Left ventricle myocardium inferior (tissue), 1 donor: ENCODE results near the gene SLC5A12. TPM values are rescaled to one million over a fixed set of nuclear protein-coding genes. Genes with fewer than 3 reads are reported as not detected.

Experiments used
- DNase-seq: peaks from one replicate; pipeline ENCODE4 v3.0.0-alpha.2; 2020
- H3K27ac ChIP-seq: fragments of 200-600 bp; replicated peaks from 2 replicates; pipeline ENCODE4 v1.8.0; 2021
- H3K27me3 ChIP-seq: fragments of 200-600 bp; 2 replicates; pipeline ENCODE4 v1.8.0; 2021; ENCODE audit warnings: low read depth
- H3K36me3 ChIP-seq: fragments of 200-600 bp; 2 replicates; pipeline ENCODE4 v1.8.0; 2021
- H3K4me1 ChIP-seq: fragments of 200-600 bp; 2 replicates; pipeline ENCODE4 v1.8.0; 2021
- H3K4me3 ChIP-seq: fragments of 200-600 bp; 2 replicates; pipeline ENCODE4 v1.8.0; 2021; ENCODE audit warnings: mild to moderate bottlenecking, moderate library complexity
- H3K9me3 ChIP-seq: fragments of 200-600 bp; replicated peaks from 2 replicates; pipeline ENCODE4 v1.8.0; 2021
- intact Hi-C: fragments of 100-400 bp; cut with micrococcal nuclease; formaldehyde crosslinking; loops from one replicate; pipeline ENCODE4 v1.11.0; 2022
- total RNA-seq: library from RNA; stranded (reverse); fragmentation: NEBNext Ultra II Directional; extraction: Animal tissue kit (Norgen Biotek cat#: 25700); gene quantifications from one replicate; pipeline ENCODE4 v1.2.1, GENCODE V29; 2021
- TF ChIP-seq, protein P1 (sequence below): fragments of 200-600 bp; IDR thresholded peaks from 2 replicates; pipeline ENCODE4 v1.8.0; 2021; ENCODE audit warnings: antibody characterized with exemption, mild to moderate bottlenecking, borderline replicate concordance
- donor health status: DM: no; HTN: yes; CAD: no; lungs with severe emphysema.

The SLC5A12 gene
- total RNA-seq, 1 donor from 2014 or later, result not detected

- no peak overlapping the region for H3K4me3 ChIP-seq
- DNase-seq, result no peak
- no peak overlapping the region for H3K27ac ChIP-seq
- no peaks in the 10 kb centered on the region for H3K36me3 ChIP-seq
- no peaks in the 10 kb centered on the region for H3K27me3 ChIP-seq
- no peaks in the 10 kb centered on the region for H3K4me1 ChIP-seq
- TF ChIP-seq, protein P1, sequence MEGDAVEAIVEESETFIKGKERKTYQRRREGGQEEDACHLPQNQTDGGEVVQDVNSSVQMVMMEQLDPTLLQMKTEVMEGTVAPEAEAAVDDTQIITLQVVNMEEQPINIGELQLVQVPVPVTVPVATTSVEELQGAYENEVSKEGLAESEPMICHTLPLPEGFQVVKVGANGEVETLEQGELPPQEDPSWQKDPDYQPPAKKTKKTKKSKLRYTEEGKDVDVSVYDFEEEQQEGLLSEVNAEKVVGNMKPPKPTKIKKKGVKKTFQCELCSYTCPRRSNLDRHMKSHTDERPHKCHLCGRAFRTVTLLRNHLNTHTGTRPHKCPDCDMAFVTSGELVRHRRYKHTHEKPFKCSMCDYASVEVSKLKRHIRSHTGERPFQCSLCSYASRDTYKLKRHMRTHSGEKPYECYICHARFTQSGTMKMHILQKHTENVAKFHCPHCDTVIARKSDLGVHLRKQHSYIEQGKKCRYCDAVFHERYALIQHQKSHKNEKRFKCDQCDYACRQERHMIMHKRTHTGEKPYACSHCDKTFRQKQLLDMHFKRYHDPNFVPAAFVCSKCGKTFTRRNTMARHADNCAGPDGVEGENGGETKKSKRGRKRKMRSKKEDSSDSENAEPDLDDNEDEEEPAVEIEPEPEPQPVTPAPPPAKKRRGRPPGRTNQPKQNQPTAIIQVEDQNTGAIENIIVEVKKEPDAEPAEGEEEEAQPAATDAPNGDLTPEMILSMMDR, result no peak
- intact Hi-C loops, result loop anchor here (5.0 kb wide), 1 partner anchor 412 kb away; no protein-coding TSS in a partner anchor
- H3K9me3 ChIP-seq, result no peaks in the 10 kb centered on the region
Measured at GRCh38 chr11:26749927-26750326, 28.1 kb upstream of the SLC5A12 start.

DNA sequence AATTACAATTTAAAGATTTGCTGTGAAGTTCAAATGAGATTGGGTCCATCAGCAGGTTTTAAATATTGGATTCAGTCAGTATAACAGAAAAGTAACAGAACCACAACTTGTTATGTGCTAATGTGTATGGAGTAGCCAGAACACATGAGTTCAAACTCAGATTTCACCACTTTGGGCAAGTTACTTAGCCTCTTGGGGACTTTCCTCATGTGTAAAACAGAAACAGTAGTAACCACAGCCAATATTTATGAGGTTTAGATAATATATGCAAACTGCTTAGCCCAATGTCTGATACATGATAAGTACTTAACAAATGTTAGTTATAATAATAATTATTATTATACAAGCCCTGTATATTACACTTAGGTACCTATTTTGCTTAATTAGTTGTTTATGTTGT is 21.8 kb upstream of the SLC5A12 start:
- TF ChIP-seq, protein P1, result no peak
- H3K9me3 ChIP-seq, result no peaks in the 10 kb centered on the region
- intact Hi-C loops, result no loop called here
- H3K27ac ChIP-seq, result no peak overlapping the region
- DNase-seq, result no peak
- no peaks in the 10 kb centered on the region for H3K4me1 ChIP-seq
- H3K36me3 ChIP-seq, result no peaks in the 10 kb centered on the region
- no peak overlapping the region for H3K4me3 ChIP-seq
- no peaks in the 10 kb centered on the region for H3K27me3 ChIP-seq

GRCh38 chr11:26742966-26743365 is 21.1 kb upstream of the SLC5A12 start:
- H3K4me1 ChIP-seq, result no peaks in the 10 kb centered on the region
- no peak for DNase-seq
- no peaks in the 10 kb centered on the region for H3K36me3 ChIP-seq
- H3K9me3 ChIP-seq, result no peaks in the 10 kb centered on the region
- no peaks in the 10 kb centered on the region for H3K27me3 ChIP-seq
- intact Hi-C loops, result no loop called here
- TF ChIP-seq, protein P1, result no peak
- H3K4me3 ChIP-seq, result no peak overlapping the region
- no peak overlapping the region for H3K27ac ChIP-seq

- Histone ChIP-seq H3K9me3 (no peaks in the 10 kb centered on the region), H3K27ac (no peak overlapping the region), H3K4me1 (no peaks in the 10 kb centered on the region), H3K4me3 (no peak overlapping the region), H3K36me3 (no peaks in the 10 kb centered on the region), H3K27me3 (no peaks in the 10 kb centered on the region)
- no peak for DNase-seq
- intact Hi-C loops, result no loop called here
- TF ChIP-seq, protein P1, result no peak
Measured at GRCh38 chr11:26741036-26741435, 19.2 kb upstream of the SLC5A12 start.

DNA sequence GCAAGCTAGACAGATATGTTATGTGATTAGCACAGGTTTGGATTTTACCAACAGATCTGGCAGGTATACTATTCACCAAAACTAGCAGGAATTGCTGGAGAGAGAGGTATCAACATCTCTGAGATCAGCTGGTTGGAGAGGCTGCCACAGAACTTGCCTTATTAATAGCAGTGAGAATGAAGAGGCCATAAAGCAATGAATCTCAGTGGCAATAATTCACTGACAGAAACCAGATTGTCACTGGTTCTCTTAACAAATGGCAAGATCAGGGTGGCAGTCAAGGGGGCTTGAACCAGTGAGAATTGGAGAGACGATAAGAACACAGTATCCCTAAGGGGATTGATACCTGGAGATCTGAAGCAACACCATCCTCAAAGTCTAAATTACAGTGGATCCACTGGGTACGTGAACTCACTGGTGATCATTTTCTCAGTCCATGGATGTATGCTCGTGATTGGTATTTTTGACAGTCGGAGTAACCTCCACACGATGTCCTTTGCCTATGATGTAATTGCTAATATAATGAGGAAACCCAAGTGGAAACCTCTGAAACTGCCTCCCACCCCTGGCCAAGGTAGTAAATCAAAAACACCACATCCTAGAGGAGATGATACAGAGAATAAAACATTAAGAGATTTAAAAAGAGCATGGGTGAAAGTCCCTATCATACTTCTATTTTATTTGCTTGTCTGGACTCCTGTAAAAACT is 17.7 kb upstream of the SLC5A12 start:
- Histone ChIP-seq H3K4me3 (no peak overlapping the region), H3K27me3 (no peaks in the 10 kb centered on the region), H3K4me1 (no peaks in the 10 kb centered on the region), H3K27ac (no peak overlapping the region), H3K36me3 (no peaks in the 10 kb centered on the region), H3K9me3 (no peaks in the 10 kb centered on the region)
- TF ChIP-seq, protein P1, result no peak
- intact Hi-C loops, result no loop called here
- DNase-seq, result no peak
